Measurements from ENCODE around the gene AGAP1.

Gene AGAP1

DNA sequence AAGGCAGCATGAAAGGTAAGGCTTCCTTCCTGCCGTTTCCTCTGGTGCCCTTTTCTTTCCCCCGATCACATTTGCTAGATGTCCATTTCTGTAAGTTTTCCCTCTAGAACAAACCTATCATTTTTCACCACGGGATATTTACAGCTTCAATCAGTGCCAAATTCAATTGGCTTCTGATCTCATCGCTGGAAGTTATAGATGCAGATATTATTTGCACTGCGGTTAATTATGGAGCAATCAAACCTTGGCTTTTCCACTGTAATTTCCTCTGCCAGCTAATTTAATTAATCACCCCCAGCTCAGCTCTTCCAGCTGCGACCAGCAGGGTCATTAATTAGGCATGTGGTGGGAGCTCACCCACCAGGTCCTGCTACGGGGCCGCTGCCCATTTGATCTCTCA lies 588.2 kb downstream of the AGAP1 start:
- no peak for TF ChIP-seq CTCF (conservative IDR thresholded peaks at IDR 0.05)
- no peak overlapping the region for H3K27ac ChIP-seq

- no peak overlapping the region for H3K27ac ChIP-seq
- no peak for TF ChIP-seq CTCF (conservative IDR thresholded peaks at IDR 0.05)
These were observed 590.1 kb downstream of the AGAP1 start for GRCh38 chr2:236083934-236084333.

DNA sequence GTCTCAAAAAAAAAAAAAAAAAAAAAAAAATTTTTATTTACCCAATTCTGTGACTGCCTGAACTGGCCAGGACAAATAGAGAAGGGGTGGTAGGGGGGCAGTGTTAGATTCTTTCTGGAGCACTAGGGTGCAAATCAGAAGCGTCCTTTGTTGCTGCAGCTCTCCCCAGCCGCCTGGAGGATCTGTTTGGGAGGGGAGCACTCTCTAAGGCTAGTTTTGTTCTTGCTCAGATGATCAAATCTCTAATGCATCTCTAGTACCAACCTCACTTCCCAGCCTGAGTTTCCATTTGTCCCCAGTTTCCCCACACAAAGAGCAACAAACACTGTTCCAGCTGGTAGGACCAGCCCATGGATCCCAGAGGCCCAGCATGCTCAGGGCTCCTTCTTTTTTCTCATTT lies 591.4 kb downstream of the AGAP1 start:
- no peak for TF ChIP-seq CTCF (conservative IDR thresholded peaks at IDR 0.05)
- no peak overlapping the region for H3K27ac ChIP-seq

GRCh38 chr2:236085647-236086046 lies 591.8 kb downstream of the AGAP1 start:
- no peak overlapping the region for H3K27ac ChIP-seq
- TF ChIP-seq CTCF (conservative IDR thresholded peaks at IDR 0.05), result no peak

DNA sequence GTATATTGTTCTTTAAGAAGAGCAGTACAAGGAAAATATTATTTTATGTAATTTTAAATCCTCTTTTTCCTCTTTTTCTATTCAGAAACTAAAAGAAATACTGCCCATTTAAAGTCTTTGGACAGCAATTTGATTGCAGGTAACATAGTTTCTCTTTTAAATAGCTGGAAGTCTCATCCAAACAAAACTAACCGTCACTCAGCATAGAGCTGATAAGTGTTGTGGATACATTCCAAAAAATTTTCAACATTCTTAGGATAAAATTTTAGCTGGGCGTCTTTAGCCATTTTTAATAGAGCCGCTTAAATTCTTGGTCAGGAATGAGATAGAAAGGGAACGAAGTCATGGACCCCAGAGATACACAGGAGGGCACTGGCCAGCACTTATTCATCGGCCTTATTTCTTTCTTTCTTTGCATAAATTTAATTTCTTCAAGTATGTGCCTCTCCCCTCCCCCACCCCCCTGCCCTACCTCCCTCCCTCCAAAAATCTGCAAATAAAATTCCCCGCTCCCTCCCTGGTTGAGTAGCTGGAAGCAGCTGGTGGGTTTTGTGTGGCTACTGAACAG lies 592.6 kb downstream of the AGAP1 start:
- no peak for TF ChIP-seq CTCF (conservative IDR thresholded peaks at IDR 0.05)
- no peak overlapping the region for H3K27ac ChIP-seq

DNA sequence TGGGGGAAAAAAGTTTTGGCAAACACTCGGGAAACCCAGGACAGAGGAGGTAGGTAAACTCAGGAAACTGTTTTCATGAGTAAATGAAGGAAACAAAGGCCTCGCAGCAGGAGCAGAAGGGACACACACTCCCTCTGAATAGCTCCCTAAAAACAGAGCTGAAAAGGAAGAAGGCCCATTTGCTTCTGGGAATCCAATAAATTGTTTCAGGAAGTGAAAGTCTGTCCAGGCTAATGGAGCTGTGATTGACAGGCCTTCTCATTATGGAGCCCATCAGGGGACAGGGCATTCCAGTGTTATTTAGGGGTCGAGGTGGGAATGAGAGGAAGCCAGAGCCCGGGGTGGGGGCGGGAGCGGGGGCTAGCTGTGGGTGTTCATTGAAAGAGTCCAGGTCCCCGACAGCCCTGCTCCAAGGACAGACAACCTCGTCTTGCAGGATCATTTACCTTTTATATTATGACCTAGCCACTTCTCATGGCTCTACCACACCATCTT lies 593.2 kb downstream of the AGAP1 start:
- no peak for TF ChIP-seq CTCF (conservative IDR thresholded peaks at IDR 0.05)
- no peak overlapping the region for H3K27ac ChIP-seq

DNA sequence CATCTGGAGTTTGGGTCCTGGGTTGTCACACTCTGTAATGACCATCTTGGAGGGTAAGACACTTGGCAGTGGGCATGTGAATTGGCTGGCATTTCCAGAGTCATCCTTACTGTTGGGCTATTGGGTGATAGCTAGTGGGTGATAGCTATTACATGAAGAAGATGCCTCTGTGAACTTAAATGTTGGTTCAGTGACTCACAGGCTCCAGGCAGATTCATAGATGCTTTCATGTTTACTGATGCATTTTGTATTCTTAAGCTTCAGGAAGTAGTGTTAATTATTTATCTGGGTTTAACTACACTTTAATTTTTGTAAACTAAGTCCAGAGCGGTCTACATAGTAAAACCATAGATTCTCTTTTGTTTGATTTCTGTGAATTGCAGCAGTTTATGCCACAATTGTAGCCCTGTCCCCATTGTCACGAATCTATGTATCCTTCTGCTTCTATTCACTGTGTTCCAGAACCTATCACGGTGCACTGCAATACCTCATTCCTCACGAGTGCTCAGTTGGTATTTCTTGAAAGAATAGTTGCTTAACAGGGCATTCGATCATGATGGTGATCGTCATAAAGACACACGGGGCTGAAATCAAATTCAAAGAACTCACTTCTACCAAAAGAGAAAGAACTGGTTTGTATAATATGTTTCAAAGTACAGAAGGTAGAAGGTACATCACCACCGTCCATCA lies 594.7 kb downstream of the AGAP1 start:
- no peak for TF ChIP-seq CTCF (conservative IDR thresholded peaks at IDR 0.05)
- no peak overlapping the region for H3K27ac ChIP-seq

Data from VCaP (cell line).